Stimulated activated CD8-positive, alpha-beta memory T cell treated with anti-CD3 and anti-CD28 coated beads, Interleukin-7, amount 100 ng/mL, for 48 hours (primary cell): ENCODE results near the gene HMG20A.

Experiments used
- DNase-seq, 2 donors: peaks; one replicate each; pipeline ENCODE4 v3.0.0-alpha.2; 2020; ENCODE audit warnings: low read depth in 1 of 2; ENCODE audit errors: extremely low read depth in 1 of 2

HMG20A gene

DNA sequence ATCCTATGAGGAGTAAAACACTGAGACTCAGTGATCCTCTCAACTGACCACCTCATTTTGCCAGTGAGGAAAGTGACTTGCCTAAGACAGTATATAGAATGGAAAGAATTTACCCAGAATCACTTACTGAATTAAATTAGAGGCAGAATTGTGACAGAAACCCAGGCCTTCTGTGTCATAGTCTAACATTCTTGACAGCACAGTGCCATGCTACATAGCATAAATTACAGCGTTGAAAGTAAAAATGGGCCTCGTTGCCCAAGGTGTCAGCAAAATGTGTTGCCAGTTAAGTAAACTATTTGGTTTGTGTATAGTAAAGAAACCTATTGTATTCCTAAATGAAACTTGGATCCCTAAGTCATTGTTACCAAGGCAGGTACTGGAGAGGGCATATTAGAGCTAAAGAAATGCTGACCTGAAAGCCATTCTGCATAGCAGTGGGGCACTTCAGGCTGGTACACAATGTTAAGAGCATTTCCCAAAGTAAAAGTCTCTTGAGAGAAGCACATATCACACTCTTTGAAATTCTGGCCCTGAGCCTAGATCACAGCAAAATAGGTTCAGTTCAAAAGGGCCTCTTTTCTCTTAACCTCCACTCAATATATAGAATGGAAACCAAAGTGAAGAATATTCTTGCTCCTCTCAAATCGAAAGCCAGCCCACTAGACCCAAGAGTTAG is 53.8 kb downstream of the HMG20A start:
- no peak for DNase-seq

DNA sequence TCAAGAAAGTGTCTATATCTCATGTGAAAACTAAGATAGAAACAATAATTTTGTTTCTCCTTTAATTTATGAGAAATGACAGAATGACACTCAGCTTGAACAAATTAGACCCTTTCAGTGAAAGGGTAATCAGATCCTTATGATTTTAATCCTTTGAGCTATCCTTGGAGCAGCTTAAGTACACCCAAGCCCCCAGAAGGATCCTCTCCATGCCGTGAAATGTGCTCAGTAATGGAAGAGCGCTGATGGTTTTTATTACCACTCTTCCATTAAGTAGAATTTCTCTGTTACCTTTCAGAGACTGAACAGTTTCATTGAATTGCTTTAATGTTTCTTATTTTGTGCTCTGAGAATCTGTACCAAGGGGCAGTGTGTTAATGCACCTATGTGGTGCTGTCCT is 54.3 kb downstream of the HMG20A start:
- no peak for DNase-seq

DNA sequence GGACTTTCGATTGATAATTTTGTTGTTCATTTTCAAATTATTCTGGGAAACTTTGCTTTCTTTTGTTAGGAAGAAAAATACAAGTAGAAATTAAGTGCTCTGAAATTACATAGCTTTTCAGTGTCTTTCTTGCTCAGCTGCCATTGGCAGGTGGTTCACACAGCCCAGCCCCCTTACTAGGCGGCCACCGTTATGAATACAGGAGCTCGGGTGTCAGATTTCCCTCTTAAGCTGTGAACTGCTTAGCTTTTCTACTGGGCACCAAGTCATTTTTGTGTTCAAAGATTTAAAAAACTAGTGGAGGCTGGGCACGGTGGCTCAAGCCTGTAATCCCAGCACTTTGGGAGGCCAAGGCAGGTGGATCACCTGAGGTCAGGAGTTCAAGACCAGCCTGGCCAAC is 55.2 kb downstream of the HMG20A start:
- no peak for DNase-seq

DNA sequence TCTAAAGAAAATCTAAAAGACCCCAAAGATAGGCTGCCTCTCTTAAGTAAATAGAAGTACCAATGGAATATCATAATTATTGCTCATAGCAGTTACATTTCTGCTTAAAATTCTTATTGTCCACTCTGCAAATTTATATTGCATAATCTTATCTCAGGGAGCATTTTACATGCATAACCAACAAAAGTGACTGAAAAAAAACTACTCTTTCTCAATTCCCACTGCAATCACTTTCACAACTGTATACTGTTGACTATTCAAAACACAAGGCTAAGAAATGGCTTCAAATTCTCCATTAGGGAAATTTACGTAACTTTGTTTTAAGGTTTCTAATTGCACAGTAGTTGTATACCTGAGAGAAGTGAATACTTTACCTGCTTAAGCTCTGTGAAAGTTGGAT is 56.3 kb downstream of the HMG20A start:
- DNase-seq = no peak

DNA sequence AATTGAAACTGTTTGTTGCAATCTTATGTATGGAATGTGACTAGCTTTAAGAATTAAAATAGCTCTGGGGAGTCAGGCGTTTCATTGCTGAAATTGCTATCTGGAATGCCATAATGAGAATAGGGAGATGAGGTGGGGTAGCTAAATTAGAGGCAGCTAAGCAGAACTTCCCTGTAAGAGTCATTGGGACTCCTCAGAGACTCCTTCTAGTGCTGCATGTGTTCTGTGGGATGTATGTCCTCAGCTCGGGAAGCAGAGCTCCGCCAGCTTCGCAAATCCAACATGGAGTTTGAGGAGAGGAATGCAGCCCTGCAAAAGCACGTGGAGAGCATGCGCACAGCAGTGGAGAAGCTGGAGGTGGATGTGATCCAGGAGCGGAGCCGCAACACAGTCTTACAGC is 57.4 kb downstream of the HMG20A start:
- no peak for DNase-seq

DNA sequence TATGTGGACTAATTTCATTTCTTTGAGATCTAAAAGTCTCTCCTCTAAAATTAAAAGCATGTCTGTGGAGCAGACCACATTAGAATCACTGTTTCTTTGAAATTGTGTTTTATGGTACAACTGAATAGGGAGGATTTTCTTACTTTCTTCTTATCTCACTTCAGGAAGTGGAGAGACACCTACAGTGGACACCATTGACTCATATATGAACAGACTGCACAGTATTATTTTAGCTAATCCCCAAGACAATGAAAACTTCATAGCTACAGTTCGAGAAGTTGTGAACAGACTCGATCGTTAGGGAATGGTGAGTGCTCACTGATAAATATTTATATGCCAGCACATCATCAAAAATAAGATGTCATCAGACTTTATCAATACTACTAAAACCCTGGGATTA is 58.3 kb downstream of the HMG20A start:
- DNase-seq = no peak

DNA sequence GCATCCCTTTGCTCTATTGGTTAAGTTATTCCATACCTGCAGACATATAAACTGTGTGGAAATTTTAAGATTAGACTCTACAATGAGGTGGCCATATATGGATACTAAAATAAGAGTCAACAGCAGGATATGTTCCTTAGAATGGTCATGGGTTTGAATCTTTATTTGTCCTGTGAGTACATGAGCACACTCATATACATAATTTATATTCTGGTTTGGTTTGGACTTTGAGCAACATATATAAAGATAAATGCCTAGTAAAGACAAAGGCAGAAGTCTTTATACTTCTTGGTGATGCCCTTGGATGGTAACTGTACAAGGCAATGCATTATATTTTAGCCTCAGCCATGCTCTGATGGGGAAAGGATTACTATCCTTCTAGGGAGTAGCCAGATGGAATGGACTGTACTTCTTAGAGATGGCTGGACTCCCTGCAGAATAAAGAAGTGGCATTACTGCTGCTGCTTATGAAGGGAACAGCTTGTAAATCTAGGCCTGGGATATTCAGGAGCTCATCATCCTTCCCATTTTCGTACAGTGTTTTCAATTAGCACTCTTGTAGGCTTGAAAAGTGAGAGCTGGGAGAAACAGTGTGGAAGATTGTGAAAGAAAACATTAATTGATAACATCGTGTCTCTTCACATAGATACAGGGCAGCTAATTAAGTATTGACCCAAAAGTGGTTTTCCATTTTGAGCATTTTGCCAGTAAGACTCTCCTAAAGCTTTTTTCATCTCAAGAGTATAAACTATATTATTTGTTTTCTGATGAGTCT is 60.4 kb downstream of the HMG20A start:
- no peak for DNase-seq

DNA sequence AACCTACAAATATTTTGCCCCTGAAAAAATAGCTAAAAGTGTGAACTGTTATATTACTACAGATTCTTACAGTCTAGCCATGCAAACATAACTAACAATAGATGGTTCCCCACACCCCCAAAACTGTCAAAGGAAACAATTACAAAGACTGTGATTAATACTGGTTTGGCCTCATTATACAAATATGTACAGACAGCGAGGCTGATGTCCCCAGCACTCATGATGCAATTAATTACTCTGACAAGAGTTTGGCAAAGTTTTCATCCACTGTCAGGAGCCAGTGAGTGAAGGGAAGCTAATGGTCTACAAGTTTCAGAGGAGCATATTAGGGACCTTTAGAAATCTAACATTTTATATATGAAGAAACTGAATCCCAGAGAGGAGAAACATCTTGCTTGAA is 61.0 kb downstream of the HMG20A start:
- no peak for DNase-seq

DNA sequence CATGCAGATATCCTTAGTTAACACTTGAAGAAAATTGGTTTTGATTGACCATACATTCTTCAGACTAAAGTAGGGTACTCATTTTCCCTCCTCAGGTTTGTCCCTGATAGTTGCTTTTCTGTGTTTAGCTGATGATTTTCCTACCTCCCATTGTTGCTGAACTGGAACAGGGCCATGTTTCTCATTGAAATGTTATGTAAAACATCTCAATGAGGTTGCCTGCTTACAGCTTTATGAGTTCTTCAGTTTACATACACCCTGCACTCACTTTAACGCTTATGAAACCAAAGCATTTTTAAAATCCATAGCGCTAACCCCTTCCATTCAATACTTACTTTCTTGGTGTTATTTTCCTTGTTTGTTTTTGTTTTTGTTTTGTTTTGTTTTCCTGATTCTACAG is 61.9 kb downstream of the HMG20A start:
- DNase-seq = no peak

DNA sequence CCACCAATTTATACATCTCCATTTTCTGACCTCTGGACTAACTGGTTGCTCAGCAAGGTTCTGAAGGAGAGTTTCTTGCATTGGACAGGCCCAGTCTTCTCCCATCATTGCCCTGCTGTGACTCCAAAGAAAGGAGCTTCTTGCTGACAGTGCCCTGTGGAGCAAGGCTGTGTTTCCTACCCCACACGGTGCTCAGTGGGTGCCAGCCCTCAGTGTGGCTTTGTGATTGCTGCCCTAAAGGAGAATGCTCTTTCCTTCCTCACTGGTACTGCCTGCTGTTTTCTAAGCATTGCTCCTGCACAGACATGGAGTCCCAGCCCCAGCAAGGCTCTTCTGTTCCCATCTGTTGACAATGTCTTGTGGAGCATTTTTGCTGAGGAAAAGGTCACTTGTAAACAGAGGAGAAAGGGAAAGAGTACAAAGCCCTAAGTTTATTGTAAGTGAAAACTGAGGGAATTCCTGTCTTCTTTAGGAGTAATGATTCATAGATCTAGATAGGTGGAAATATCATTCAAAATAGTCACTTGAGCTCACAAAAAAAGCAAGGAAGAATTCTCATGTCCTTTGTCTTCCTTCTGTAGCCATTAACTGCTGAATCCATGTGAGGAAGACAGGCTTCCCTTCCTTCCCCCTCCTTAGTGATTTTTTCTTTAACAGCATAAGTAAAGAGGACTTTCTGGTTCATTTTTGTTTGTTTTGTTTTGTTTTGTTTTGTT is 62.9 kb downstream of the HMG20A start:
- no peak for DNase-seq

DNA sequence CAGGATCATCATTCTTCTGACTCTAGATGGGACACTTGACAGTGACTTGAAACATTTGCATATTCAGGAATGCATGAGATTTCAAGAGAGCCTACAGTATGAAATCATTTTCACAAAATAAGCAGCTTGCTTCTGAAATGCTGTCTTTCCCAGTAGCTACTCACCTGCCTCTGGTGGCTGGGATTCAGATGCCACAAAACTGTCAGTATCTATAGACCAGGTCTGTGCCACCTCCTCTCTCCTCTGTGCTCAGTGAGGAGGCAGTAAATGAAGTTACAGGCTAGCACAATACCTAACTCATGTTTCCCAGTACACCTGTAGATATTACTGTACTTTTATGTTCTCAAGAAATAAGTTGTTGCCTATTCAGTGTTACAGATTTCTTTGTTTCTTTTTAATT is 64.3 kb downstream of the HMG20A start:
- no peak for DNase-seq

DNA sequence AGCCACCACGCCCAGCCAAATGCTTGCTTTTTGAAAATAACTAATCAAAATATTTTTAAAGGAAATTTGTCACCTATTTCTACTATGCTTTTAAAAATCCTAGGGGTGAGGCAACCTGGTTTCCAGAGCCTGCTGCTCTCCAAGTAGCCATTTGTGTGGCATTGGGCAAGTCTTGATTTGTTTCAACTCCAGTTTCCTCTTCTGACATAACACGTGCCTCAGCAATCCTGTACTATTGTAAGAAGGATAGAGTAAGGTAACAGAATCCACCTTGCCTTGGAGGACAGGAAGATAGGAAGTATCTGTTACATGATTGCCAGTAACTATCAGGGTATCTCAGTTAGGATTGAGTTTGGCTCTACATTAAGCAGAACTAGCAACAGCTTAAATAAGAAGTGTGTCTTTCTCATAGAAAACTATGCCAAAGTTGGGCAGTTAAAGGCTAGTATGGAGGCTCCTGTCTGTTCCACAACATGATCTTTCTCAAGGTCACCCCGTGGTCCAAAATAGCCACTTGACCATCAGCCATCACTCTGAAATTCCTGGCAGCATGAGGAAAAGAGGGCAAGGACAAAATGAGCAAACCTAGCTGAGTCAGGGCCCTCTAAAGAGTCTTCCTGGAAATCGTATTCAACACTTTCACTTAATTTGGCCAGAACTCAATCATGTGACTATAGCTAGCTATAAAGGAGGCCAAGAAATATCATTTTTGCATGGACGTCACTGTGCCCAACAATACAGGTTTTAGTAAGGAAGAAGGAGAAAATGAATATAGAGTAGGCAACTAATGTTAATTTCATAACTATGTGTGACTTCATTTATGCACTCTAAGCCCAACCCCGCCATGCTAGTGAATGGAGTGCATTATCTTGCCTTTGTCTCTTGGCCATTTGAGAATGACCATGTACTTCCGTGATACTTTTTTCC is 66.1 kb downstream of the HMG20A start:
- DNase-seq = no peak

DNA sequence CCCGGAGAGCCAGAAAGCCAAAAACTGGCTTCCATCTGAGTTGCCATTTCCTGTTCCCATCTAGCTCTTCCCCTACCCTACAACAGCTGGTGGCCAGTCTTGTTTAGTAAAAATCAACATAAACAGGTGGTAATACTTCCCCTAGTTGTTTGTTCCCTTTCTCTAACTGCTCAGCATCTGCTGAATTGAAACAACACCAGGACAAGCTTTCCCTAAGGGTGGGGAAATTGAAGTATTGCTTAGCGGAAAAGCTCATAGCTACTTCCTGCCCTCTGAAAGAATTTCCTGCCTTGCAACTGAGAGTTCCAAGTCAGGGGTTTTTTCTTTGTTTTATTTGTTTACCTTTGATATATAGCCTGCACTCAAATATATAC is 66.8 kb downstream of the HMG20A start:
- no peak for DNase-seq

DNA sequence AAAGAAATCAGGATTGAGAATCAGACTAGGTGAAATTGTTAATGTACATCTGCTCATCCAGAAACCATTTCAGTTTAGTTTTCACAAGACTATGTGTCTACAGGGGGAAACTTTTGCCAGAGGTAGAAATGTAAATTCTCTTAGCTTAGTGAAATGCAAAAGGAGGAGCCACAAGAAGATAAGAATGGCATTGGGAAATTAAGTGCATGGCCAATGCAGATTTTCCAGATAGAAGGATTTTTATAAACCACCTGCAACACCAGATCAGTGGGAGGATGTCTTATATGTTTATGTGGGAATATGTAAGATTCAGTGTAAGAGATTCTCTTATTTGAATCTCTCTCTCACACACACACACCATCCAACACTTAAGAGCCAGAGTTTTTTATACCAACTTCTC is 67.2 kb downstream of the HMG20A start:
- DNase-seq = no peak

DNA sequence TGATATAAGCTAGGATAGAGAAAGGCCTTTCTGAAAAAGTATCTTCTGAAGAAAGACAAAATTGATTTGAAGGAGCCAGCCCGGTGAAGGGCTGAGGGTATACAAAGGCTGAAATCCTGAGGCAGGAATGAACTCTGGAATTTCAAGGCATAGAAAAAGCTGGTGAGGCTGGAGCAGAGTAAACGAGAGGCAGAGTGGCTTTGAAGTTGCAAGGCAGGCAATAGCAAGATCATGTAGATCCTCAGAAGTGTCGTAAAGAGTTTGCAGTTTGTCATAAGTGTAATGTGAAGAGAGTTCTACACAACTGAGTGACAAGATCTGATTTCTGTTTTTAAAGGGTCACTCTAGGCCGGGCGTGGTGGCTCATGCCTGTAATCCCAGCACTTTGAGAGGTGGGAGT is 69.0 kb downstream of the HMG20A start:
- DNase-seq = no peak

DNA sequence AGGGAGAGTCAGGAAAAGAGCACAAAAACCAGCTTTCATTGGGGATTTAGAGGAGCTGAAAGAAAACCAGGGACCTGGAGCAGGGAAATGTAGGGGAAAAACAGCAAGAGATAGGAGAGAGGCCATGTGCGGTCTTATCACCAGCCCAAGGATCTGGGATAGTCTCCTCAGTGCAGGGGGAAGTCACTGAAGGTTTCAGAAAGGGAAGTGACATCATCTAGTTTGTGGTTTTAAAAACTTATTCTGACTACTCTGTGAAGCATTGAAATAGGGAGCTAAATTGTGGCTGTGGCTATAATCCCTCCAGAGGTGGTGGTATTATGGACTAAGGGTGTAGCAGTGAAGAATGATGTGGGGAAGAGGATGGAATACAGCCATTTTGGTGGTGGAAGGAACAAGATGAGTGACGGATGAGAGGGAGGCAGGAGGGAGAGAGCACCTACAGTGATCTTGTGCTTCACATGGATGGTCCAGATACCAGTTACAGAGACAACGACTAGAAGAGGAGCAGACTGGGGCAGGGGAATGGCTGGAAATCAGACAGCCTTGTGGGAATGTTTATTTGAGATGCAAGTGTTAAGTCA is 72.7 kb downstream of the HMG20A start:
- DNase-seq = no peak

DNA sequence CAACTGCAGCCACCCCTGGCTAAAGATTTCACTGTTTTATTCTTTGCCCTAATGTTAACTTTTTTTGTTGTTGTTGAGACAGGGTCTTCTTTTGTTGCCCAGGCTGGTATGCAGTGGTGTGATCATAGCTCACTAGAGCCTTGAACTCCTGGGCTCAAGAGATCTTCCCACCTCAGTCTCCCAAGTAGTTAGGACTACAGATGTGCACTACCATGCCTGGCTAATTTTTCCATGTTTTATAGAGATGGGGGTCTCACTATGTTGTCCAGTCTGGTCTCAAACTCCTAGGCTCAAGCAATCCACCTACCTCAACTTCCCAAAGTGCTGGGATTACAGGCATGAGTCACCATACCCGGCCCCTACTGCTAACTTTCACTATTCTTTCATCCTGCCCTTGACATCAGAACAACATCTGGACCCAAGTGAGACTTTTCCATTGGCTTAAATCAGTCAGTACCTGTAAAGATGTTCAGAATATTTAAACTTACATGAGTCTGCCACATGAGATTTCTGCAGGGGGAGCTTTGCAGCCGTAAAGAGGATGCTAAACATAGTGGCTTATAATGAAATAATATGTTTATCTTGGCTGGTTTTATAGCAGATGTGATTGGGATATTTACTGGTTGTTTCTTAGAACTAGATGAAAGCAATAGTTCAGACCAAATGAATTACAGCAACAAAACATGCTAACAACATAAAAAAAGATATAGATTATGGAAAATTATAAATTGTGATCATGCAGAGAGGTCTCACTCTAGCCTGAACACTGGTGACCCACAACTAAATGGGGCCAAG is 73.6 kb downstream of the HMG20A start:
- no peak for DNase-seq

DNA sequence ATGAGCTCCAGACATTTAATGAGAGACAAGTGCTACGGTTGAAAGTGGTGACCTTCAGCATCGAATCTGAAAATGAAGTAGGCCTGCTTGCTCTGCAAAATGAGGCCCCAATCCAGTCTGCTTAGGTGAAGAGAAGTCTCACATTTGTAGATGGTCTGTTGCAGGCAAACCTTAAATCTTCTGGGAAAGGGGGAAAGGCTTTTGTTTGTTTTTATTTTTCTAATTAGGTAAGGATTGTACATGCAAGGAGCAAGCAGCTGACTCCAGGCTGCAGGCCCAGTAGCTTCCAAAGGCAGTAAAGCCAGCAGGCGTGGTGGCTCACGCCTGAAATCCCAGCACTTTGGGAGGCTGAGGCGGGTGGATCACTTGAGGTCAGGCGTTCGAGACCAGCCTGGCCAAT is 74.3 kb downstream of the HMG20A start:
- no peak for DNase-seq

DNA sequence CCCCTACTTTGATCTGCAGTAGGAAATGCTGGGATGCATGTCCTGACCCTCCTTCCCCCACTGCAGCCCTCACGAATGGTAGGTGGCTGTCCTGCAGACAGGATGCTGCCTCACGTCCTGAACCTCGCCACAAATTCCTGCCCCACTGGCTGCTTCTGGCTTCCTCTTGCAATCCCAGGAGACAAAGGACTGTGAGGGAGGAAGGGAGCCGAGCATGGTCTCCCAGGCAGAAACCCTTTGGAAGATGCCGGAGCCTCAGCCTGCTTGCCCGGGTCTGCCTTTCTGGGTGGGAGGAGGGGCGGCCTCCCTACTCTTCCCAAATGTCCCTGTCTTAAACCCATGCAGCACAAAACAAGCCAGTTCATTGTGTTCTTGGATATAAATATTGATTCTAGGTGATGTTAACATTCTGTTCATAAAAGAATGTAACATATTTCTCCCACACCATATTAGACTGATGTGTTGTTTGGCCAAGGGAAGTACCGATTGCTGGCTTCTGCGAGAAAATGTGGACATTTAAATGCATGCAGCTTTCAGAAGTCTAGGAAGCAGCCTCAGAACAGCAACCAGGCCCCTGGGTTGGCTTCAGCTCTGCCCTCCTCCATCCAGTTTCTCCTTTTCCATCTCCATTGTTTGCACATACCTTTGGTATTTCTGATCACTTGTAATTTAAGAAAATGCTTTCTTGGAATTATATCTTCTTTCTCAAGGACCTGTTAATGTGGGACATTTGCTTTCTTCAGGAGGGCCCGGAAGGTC is 75.3 kb downstream of the HMG20A start:
- DNase-seq = no peak
